ENCODE results near the gene LRRC41. TPM values are rescaled to one million over a fixed set of nuclear protein-coding genes. Genes with fewer than 3 reads are reported as not detected.

The LRRC41 gene
- total and polyA plus RNA-seq, 8 donors, result 21.6 to 110 (median 42.7) TPM

DNA sequence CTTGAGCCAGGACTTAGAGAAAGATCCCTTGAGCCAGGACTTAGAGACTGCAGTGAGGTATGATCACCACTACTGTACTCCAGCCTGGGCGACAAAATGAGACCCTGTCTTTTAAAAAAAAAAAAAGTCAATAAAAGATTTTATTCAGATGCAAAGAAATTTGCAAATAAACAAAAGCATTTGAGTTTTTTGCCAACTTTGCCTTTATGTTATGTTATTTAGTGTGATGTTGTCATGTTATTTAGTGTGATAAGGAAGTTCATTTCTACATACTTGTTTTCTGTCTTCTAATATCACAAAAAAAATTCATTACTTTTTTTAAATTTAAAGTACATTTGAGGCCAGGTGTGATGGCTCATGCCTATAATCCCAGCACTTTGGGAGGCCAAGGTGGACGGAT, 46.9 kb downstream of the LRRC41 start:
- H3K36me3 ChIP-seq, result peaks cover 0 to 14% (median 0%) of the 10 kb centered on the region in 4 donors
- no peak for TF ChIP-seq POLR2AphosphoS5 (IDR thresholded peaks at IDR 0.05)
- TF ChIP-seq POLR2A (IDR thresholded peaks at IDR 0.05), result no peak
- TF ChIP-seq EP300 (IDR thresholded peaks at IDR 0.05), result no peak
- TF ChIP-seq, protein P1, sequence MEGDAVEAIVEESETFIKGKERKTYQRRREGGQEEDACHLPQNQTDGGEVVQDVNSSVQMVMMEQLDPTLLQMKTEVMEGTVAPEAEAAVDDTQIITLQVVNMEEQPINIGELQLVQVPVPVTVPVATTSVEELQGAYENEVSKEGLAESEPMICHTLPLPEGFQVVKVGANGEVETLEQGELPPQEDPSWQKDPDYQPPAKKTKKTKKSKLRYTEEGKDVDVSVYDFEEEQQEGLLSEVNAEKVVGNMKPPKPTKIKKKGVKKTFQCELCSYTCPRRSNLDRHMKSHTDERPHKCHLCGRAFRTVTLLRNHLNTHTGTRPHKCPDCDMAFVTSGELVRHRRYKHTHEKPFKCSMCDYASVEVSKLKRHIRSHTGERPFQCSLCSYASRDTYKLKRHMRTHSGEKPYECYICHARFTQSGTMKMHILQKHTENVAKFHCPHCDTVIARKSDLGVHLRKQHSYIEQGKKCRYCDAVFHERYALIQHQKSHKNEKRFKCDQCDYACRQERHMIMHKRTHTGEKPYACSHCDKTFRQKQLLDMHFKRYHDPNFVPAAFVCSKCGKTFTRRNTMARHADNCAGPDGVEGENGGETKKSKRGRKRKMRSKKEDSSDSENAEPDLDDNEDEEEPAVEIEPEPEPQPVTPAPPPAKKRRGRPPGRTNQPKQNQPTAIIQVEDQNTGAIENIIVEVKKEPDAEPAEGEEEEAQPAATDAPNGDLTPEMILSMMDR (IDR thresholded peaks at IDR 0.05), result no peak
- H3K9me3 ChIP-seq, result no peaks in the 10 kb centered on the region
- no peaks in the 10 kb centered on the region for H3K4me1 ChIP-seq
- no peak overlapping the region for H3K27ac ChIP-seq
- DNase-seq, result no peak
- 92 to 100% (median 97%) methylated on average over 2 of the region's 2 CpGs for WGBS, 5 donors
- no peaks in the 10 kb centered on the region for H3K27me3 ChIP-seq
- H3K4me3 ChIP-seq, result no peak overlapping the region
- intact Hi-C loops (cut with DNase I; ENCODE audit: low total_unique reads), result no loop called here

DNA sequence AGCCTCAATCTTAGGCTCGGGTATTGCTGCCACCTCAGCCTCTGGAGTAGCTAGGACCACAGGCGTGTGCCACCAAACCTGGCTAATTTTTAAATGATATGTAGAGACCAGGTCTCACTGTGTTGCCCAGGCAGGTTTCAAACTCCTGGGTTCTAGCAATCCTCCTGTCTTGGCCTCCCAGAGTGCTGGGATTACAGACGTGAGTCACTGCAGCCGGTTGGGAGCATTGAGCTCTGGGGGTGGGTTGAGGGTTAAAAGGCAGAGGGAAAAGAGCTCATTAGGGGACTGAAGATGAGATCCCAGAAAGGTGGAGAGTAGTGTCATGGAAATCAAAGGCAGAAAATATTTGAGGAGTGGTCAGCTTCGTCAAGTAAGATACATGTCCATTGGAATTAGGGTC, 48.7 kb downstream of the LRRC41 start:
- Histone ChIP-seq H3K36me3 (no peaks in the 10 kb centered on the region), H3K4me3 (no peak overlapping the region), H3K27me3 (no peaks in the 10 kb centered on the region), H3K9me3 (no peaks in the 10 kb centered on the region), H3K27ac (no peak overlapping the region), H3K4me1 (no peaks in the 10 kb centered on the region)
- WGBS, 5 donors, result 92 to 98% (median 94%) methylated on average over 5 of the region's 5 CpGs
- no peak for DNase-seq
- no peak for TF ChIP-seq POLR2A (IDR thresholded peaks at IDR 0.05)
- TF ChIP-seq, protein P1 (IDR thresholded peaks at IDR 0.05), result no peak
- TF ChIP-seq EP300 (IDR thresholded peaks at IDR 0.05), result no peak
- TF ChIP-seq POLR2AphosphoS5 (IDR thresholded peaks at IDR 0.05), result no peak
- intact Hi-C loops (cut with DNase I; ENCODE audit: low total_unique reads), result no loop called here

DNA sequence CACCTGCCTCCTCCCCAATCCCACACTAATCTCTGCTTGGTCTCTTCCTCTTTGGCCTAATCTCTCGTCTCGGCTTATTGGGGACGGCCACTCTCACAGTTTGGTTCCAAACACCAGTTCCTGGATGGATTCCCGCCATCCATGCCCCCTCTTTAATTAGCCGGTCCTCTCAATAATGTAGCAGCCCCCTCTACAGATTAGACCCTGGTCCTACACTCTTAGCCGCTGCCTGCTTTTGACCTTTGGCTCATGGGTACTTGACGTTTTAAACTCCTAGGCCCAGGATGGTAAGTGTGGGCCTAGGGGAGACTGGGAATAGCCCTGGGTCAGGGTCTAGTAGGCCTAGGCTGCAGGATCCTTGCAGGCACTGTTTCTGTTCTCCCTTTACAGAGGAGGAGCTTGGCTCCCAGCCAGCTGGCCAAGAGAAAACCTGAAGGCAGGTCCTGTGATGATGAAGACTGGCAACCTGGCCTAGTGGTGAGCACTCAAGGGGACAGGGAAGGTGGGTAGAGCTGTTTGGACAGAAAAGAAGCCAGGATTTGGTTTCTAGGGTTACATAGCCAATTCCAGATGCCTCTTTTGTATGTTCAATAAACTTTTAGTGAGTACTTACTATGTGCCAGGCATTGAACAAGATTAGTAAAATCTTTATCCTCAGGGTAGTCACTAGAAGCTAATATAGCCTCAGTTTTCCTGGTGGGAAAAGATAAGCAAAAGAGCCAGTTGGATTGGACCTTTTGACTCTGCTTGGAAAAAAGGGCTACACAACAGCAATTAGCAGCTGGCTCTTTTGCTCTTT, 55.1 kb downstream of the LRRC41 start:
- Histone ChIP-seq H3K36me3 (no peaks in the 10 kb centered on the region), H3K9me3 (no peaks in the 10 kb centered on the region), H3K27ac (peak overlapping the region in 1 of 5 donors; percentile 52), H3K27me3 (no peaks in the 10 kb centered on the region), H3K4me1 (peaks cover 6 to 25% (median 17%) of the 10 kb centered on the region in 4 donors), H3K4me3 (peak overlapping the region; percentile 46 to 85 (median 66))
- 3 to 7% (median 4%) methylated on average over 7 of the region's 7 CpGs for WGBS, 5 donors
- peak; percentile 52 to 59 for DNase-seq
- TF ChIP-seq, protein P1 (IDR thresholded peaks at IDR 0.05), result no peak
- TF ChIP-seq POLR2AphosphoS5 (IDR thresholded peaks at IDR 0.05) (no peak), EP300 (IDR thresholded peaks at IDR 0.05) (no peak), POLR2A (IDR thresholded peaks at IDR 0.05) (no peak)
- intact Hi-C loops (cut with DNase I; ENCODE audit: low total_unique reads), result no loop called here

DNA sequence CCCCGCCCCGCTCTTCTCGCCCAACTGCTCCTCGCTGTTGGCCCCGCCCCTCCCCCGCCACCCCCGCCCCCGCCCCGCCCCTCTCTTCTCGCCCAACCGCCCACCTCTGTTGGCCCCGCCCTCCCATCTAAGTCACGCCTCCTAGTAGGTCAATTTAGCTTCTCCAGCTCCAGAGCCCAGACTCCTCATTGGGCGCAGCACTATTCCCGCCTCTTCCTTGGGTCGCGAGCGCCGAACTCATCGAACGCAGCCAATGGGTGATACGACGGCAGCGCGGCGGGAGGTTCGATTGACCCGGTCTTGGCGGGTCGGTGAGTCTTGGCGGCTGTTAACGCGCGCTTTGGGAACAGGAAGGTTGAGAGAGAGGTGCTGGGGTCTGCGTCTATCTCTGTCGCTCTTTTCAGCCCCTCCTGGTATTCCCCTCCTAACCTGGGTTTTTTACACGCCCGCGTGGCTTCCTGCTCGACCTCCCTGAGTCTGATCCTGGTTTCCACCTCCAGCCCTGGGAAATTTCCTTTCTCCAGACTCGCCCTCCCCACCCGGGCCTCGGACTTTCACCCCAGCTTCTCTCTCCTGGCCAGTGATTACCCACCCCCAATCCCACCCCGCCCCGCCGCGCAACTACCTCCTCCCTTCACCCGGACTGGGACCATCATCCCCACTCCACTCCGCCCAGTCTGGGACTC, 55.8 kb downstream of the LRRC41 start, which contains the start of gene RAD54L:
Gene RAD54L (plus strand): TSS at position 328 of the 686 bp plus-strand sequence. CDS start 643 bp downstream, outside the sequence.
- Histone ChIP-seq H3K27ac (peak within 1 kb of the TSS; percentile 33 to 85 (median 82)), H3K4me3 (peak within 1 kb of the TSS; percentile 57 to 85 (median 66)), H3K36me3 (no peaks in the 10 kb centered on the region), H3K4me1 (peaks cover 6 to 25% (median 17%) of the 10 kb centered on the region in 4 donors), H3K27me3 (no peaks in the 10 kb centered on the region), H3K9me3 (no peaks in the 10 kb centered on the region)
- intact Hi-C loops (cut with DNase I; ENCODE audit: low total_unique reads), result no loop called here
- TF ChIP-seq EP300 (IDR thresholded peaks at IDR 0.05), result no peak
- TF ChIP-seq POLR2AphosphoS5 (IDR thresholded peaks at IDR 0.05), result peak; percentile 7 to 73 (median 54)
- peak; percentile 98 to 99 for DNase-seq
- 0 to 3% (median 2%) methylated on average over 38 to 48 of the region's 49 CpGs for WGBS, 5 donors
